Measurements from ENCODE around the gene ELSPBP1. TPM values are rescaled to one million over a fixed set of nuclear protein-coding genes. Genes with fewer than 3 reads are reported as not detected.
"Not testable (repeated sequence)": the region's sequence is repeated elsewhere in the genome, so short reads cannot be mapped to it uniquely, and the experiment has no call there.

Gene ELSPBP1
- total RNA-seq, 1 experiment from 2014 or later, result not detected

- Histone ChIP-seq H3K79me2 (ENCODE audit: low read length) (no peaks in the 10 kb centered on the region), H3K4me2 (ENCODE audit: low read length) (no peak overlapping the region), H2AFZ (ENCODE audit: low read length) (no peak overlapping the region), H3K4me3 (ENCODE audit: low read length) (no peak overlapping the region), H3K36me3 (ENCODE audit: low read depth, low read length) (no peaks in the 10 kb centered on the region), H3K27me3 (ENCODE audit: low read length) (no peaks in the 10 kb centered on the region), H3K27ac (ENCODE audit: low read length) (no peak overlapping the region), H4K20me1 (ENCODE audit: low read length) (no peaks in the 10 kb centered on the region), H3K4me1 (ENCODE audit: insufficient read depth, low read length) (no peaks in the 10 kb centered on the region), H3K9me3 (ENCODE audit: low read length) (no peaks in the 10 kb centered on the region), H3K9ac (ENCODE audit: low read length) (no peak overlapping the region), H3F3A (ENCODE audit: low read length, unreplicated experiment) (no peaks in the 10 kb centered on the region), H3K9me2 (replicated peaks; ENCODE audit: low read length) (no peaks in the 10 kb centered on the region)
- ChIA-PET CTCF (no interaction called here), POLR2A (ENCODE audit: unreplicated experiment) (no interaction called here)
- intact Hi-C loops (cut with micrococcal nuclease), result no loop called here
- TF ChIP-seq EZH2phosphoT487 (IDR thresholded peaks at IDR 0.05; ENCODE audit: borderline replicate concordance, low read length), result no peak
- TF ChIP-seq, protein P1, sequence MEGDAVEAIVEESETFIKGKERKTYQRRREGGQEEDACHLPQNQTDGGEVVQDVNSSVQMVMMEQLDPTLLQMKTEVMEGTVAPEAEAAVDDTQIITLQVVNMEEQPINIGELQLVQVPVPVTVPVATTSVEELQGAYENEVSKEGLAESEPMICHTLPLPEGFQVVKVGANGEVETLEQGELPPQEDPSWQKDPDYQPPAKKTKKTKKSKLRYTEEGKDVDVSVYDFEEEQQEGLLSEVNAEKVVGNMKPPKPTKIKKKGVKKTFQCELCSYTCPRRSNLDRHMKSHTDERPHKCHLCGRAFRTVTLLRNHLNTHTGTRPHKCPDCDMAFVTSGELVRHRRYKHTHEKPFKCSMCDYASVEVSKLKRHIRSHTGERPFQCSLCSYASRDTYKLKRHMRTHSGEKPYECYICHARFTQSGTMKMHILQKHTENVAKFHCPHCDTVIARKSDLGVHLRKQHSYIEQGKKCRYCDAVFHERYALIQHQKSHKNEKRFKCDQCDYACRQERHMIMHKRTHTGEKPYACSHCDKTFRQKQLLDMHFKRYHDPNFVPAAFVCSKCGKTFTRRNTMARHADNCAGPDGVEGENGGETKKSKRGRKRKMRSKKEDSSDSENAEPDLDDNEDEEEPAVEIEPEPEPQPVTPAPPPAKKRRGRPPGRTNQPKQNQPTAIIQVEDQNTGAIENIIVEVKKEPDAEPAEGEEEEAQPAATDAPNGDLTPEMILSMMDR (conservative IDR thresholded peaks at IDR 0.05; ENCODE audit: low read depth, low read length), result no peak
- no peak for TF ChIP-seq EZH2 (IDR thresholded peaks at IDR 0.05; ENCODE audit: low read length, unreplicated experiment)
- BruUV-seq (replicated peaks), result no TSS peak
- ATAC-seq, result no peak
- no peak for DNase-seq
Measured at GRCh38 chr19:48069435-48069834, 75.0 kb downstream of the ELSPBP1 start.

GRCh38 chr19:48070177-48070769 lies 75.8 kb downstream of the ELSPBP1 start:
- CTCF ChIA-PET; H3K4me2 ChIP-seq (ENCODE audit: low read length); H3K4me1 ChIP-seq (ENCODE audit: insufficient read depth, low read length); H3K79me2 ChIP-seq (ENCODE audit: low read length); intact Hi-C loops (cut with micrococcal nuclease); H4K20me1 ChIP-seq (ENCODE audit: low read length); POLR2A ChIA-PET (ENCODE audit: unreplicated experiment); H3K9me3 ChIP-seq (ENCODE audit: low read length); H3K9ac ChIP-seq (ENCODE audit: low read length); H3F3A ChIP-seq (ENCODE audit: low read length, unreplicated experiment); H3K27me3 ChIP-seq (ENCODE audit: low read length); DNase-seq; H3K4me3 ChIP-seq (ENCODE audit: low read length); ATAC-seq; H3K9me2 ChIP-seq (replicated peaks; ENCODE audit: low read length); H3K27ac ChIP-seq (ENCODE audit: low read length); H2AFZ ChIP-seq (ENCODE audit: low read length); BruUV-seq (replicated peaks); H3K36me3 ChIP-seq (ENCODE audit: low read depth, low read length): not testable (repeated sequence)

Other genes with a start within 250 kb of the ELSPBP1 start
- 61.5 and 83.9 TPM in 2 replicates for gene NOP53, start 249.1 kb upstream of the ELSPBP1 start, total RNA-seq (2014; rRNA removed)
- 277 and 278 TPM in 2 replicates for gene SELENOW, start 215.9 kb upstream of the ELSPBP1 start, total RNA-seq (2014; rRNA removed)
- gene TPRX1, start 190.1 kb upstream of the ELSPBP1 start, total RNA-seq (2014; rRNA removed), result not detected in 2 replicates
- not detected in 2 replicates for gene CRX, start 172.7 kb upstream of the ELSPBP1 start, total RNA-seq (2014; rRNA removed)
- gene TPRX2, start 135.4 kb upstream of the ELSPBP1 start, total RNA-seq (2014; rRNA removed), result not detected in 2 replicates
- gene SULT2A1, start 108.3 kb upstream of the ELSPBP1 start, total RNA-seq (2014; rRNA removed), result not detected in 2 replicates
- not detected in 2 replicates for gene BSPH1, start 2.5 kb upstream of the ELSPBP1 start, total RNA-seq (2014; rRNA removed)
- not detected in 2 replicates for gene CABP5, start 49.4 kb downstream of the ELSPBP1 start, total RNA-seq (2014; rRNA removed)
- gene PLA2G4C, start 116.2 kb downstream of the ELSPBP1 start, total RNA-seq (2014; rRNA removed), result 0.63 and 2.6 TPM in 2 replicates
- 67.5 and 85.1 TPM in 2 replicates for gene LIG1, start 175.7 kb downstream of the ELSPBP1 start, total RNA-seq (2014; rRNA removed)
- gene ZSWIM9, start 176.0 kb downstream of the ELSPBP1 start, total RNA-seq (2014; rRNA removed), result 1.8 and 2.6 TPM in 2 replicates

Measured in PC-3 (cell line).